ENCODE measurements around the gene ITPRIPL1. TPM values are rescaled to one million over a fixed set of nuclear protein-coding genes. Genes with fewer than 3 reads are reported as not detected.
A peak's percentile ranks its signal among the peaks of the same experiment; 100 is the strongest.

The ITPRIPL1 gene, protein sequence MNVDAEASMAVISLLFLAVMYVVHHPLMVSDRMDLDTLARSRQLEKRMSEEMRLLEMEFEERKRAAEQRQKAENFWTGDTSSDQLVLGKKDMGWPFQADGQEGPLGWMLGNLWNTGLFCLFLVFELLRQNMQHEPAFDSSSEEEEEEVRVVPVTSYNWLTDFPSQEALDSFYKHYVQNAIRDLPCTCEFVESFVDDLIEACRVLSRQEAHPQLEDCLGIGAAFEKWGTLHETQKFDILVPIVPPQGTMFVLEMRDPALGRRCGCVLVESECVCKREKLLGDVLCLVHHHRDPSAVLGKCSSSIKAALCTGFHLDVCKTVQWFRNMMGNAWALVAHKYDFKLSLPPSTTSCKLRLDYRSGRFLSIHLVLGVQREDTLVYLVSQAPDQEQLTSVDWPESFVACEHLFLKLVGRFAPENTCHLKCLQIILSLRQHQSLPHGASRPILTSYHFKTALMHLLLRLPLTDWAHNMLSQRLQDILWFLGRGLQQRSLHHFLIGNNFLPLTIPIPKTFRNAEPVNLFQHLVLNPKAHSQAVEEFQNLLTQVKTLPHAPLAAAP
- polyA plus RNA-seq (2013, experiment 1 of 2): 4.8 TPM
- polyA plus RNA-seq (2013, experiment 2 of 2): 4.3 TPM

DNA sequence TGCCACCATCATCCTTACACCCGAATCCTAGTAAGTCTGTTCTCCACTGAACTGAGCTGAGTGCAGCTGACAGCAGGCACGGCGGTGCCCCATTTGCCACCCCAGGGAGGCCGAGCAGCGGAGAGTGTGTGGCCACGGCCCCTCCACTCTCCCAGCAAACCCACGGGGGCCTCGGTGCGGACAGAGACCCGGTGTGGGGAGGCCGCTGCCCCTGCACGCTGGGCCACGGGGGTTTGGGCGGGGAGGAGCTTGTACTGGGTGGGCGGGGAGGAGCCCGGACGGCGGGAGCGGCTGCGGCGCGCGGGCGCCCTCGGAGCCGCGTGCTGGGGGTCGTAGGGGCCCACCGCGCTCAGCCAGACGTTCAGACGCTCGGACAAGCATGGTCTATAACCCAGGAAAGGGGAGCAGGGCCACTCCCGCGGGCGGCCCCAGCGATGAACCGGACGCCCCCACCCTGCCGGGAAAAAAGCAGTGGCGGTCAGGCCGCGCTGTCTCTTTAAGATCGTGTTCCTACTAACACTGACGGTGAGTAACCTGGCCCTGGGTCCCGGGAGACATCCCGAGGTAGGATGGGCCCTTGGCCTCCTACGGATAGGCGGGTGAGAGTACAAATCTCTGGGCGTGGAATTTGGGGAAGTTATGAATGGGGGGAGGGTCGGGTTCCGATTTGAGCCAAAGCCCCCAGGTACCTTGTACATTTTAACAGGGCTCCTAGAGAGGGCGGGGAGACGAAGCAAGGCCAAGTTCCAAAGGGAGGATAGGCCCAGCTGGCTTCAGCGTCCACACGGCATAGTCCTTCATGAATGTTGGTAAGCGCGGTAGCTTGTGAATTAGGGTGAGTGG is at the start of gene ITPRIPL1:
TSS of gene ITPRIPL1 (plus strand) at position 277 of the 843 bp plus-strand sequence. CDS start at position 800, 523 bp downstream.
- no peak within 1 kb of the TSS for H2BK12ac ChIP-seq (ENCODE audit: low read length)
- H4K91ac ChIP-seq (ENCODE audit: low read depth, low read length, poor library complexity): peak within 1 kb of the TSS; percentile 65
- H2BK15ac ChIP-seq (ENCODE audit: low read length): peak within 1 kb of the TSS; percentile 62
- H4K8ac ChIP-seq (ENCODE audit: low read depth, low read length): no peak within 1 kb of the TSS
- H3K4me3 ChIP-seq (ENCODE audit: low read length in 2 of 2): peak within 1 kb of the TSS in 1 of 2 donors; percentile 81
- WGBS, 2 donors (ENCODE audit: extremely low coverage in 2 of 2, insufficient read length in 2 of 2, insufficient replicate concordance in 1 of 2): no CpG with 5 or more reads among the region's 58 CpGs
- H2AK5ac ChIP-seq (ENCODE audit: low read depth, low read length): no peak within 1 kb of the TSS
- peak within 1 kb of the TSS; percentile 66 for H3K9ac ChIP-seq (ENCODE audit: low read depth, low read length, poor library complexity)
- peak within 1 kb of the TSS; percentile 93 for H3K18ac ChIP-seq (ENCODE audit: low read length)
- H3K14ac ChIP-seq (ENCODE audit: low read length): peak within 1 kb of the TSS; percentile 11
- no peak within 1 kb of the TSS for H3K27ac ChIP-seq (replicated peaks; ENCODE audit: low read length)
- H3K9me3 ChIP-seq (replicated peaks in 1 of 2; ENCODE audit: control insufficient read depth in 2 of 2, insufficient read depth in 1 of 2, low read depth in 1 of 2, low read length in 2 of 2): no peaks in the 10 kb centered on the region
- H2AFZ ChIP-seq (ENCODE audit: low read length): peak within 1 kb of the TSS; percentile 75
- H2BK5ac ChIP-seq (ENCODE audit: low read length): peak within 1 kb of the TSS; percentile 88
- DNase-seq (ENCODE audit: low spot score): no peak
- H2BK120ac ChIP-seq (ENCODE audit: low read depth, low read length): no peak within 1 kb of the TSS
- H3K36me3 ChIP-seq (replicated peaks in 1 of 2; ENCODE audit: control insufficient read depth in 2 of 2, insufficient read depth in 2 of 2, low read length in 2 of 2): peaks cover 0 to 4% of the 10 kb centered on the region in 2 donors
- H3K4ac ChIP-seq (ENCODE audit: low read length): no peak within 1 kb of the TSS
- peaks cover 0 to 33% (median 10%) of the 10 kb centered on the region in 3 experiments for H3K27me3 ChIP-seq (ENCODE audit: control insufficient read depth in 3 of 3, insufficient read depth in 3 of 3, low read depth in 1 of 3, low read length in 3 of 3)
- peaks cover 1% of the 10 kb centered on the region for H3K79me1 ChIP-seq (ENCODE audit: low read depth, low read length)
- H3K23ac ChIP-seq (ENCODE audit: low read depth, low read length, poor library complexity): peak within 1 kb of the TSS; percentile 83
- H3K4me2 ChIP-seq (ENCODE audit: insufficient read depth, low read length, poor library complexity, severe bottlenecking): peak within 1 kb of the TSS; percentile 93
- peaks cover 6 to 11% of the 10 kb centered on the region in 2 donors for H3K4me1 ChIP-seq (ENCODE audit: control insufficient read depth in 2 of 2, insufficient read depth in 1 of 2, low read depth in 1 of 2, low read length in 2 of 2)

DNA sequence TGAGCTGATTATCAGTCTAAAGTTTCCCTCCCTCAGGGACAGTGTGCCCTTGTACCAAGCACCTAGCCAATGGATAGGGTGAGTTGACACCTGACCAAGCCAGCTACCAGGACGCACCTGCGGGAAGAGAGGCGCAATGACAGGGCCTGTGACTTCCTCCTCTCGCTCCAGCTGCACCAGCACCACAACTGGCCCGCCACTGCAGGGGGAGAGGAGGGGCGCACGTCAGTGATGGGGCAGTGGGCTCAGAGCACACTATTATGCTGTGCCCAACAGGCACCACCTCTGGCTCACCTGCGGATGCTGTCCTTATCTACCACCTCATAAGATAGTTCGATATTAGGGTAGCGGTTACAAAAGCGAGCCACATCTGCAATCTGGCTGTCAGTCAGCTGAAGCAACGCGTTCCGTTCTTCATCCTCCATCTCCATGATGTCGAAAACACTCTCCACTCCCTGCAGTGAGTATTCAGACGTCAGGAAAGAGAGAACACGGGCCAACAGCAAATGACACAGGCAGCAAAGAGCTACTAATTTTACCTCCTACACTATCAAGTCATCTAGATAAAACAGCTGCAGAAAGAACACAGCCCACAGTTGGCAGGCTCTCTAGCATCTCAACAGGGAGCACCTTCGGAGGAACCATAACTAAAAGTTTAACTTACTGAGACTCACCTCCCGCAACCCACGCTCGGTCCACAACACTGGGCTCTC is 48.2 kb upstream of the ITPRIPL1 start:
- H3K27ac ChIP-seq (replicated peaks; ENCODE audit: low read length): no peak overlapping the region
- no peaks in the 10 kb centered on the region for H3K4me1 ChIP-seq (ENCODE audit: control insufficient read depth in 2 of 2, insufficient read depth in 1 of 2, low read depth in 1 of 2, low read length in 2 of 2)
- no peak overlapping the region for H2AFZ ChIP-seq (ENCODE audit: low read length)
- no peak overlapping the region for H3K14ac ChIP-seq (ENCODE audit: low read length)
- H2AK5ac ChIP-seq (ENCODE audit: low read depth, low read length): no peak overlapping the region
- no CpG with 5 or more reads among the region's 21 CpGs for WGBS, 2 donors (ENCODE audit: extremely low coverage in 2 of 2, insufficient read length in 2 of 2, insufficient replicate concordance in 1 of 2)
- H3K79me1 ChIP-seq (ENCODE audit: low read depth, low read length): no peaks in the 10 kb centered on the region
- no peaks in the 10 kb centered on the region for H3K27me3 ChIP-seq (ENCODE audit: control insufficient read depth in 3 of 3, insufficient read depth in 3 of 3, low read depth in 1 of 3, low read length in 3 of 3)
- no peak overlapping the region for H3K4me2 ChIP-seq (ENCODE audit: insufficient read depth, low read length, poor library complexity, severe bottlenecking)
- no peak overlapping the region for H4K91ac ChIP-seq (ENCODE audit: low read depth, low read length, poor library complexity)
- peak overlapping the region; percentile 34 for H2BK5ac ChIP-seq (ENCODE audit: low read length)
- no peak overlapping the region for H2BK120ac ChIP-seq (ENCODE audit: low read depth, low read length)
- no peak overlapping the region for H2BK15ac ChIP-seq (ENCODE audit: low read length)
- H3K18ac ChIP-seq (ENCODE audit: low read length): no peak overlapping the region
- H3K23ac ChIP-seq (ENCODE audit: low read depth, low read length, poor library complexity): peak overlapping the region; percentile 82
- no peak for DNase-seq (ENCODE audit: low spot score)
- peak overlapping the region; percentile 9 for H4K8ac ChIP-seq (ENCODE audit: low read depth, low read length)
- H3K4me3 ChIP-seq (ENCODE audit: low read length in 2 of 2): no peak overlapping the region
- H2BK12ac ChIP-seq (ENCODE audit: low read length): no peak overlapping the region
- H3K9ac ChIP-seq (ENCODE audit: low read depth, low read length, poor library complexity): no peak overlapping the region
- no peak overlapping the region for H3K4ac ChIP-seq (ENCODE audit: low read length)
- H3K9me3 ChIP-seq (replicated peaks in 1 of 2; ENCODE audit: control insufficient read depth in 2 of 2, insufficient read depth in 1 of 2, low read depth in 1 of 2, low read length in 2 of 2): no peaks in the 10 kb centered on the region
- peaks cover 58 to 95% of the 10 kb centered on the region in 2 donors for H3K36me3 ChIP-seq (replicated peaks in 1 of 2; ENCODE audit: control insufficient read depth in 2 of 2, insufficient read depth in 2 of 2, low read length in 2 of 2)

DNA sequence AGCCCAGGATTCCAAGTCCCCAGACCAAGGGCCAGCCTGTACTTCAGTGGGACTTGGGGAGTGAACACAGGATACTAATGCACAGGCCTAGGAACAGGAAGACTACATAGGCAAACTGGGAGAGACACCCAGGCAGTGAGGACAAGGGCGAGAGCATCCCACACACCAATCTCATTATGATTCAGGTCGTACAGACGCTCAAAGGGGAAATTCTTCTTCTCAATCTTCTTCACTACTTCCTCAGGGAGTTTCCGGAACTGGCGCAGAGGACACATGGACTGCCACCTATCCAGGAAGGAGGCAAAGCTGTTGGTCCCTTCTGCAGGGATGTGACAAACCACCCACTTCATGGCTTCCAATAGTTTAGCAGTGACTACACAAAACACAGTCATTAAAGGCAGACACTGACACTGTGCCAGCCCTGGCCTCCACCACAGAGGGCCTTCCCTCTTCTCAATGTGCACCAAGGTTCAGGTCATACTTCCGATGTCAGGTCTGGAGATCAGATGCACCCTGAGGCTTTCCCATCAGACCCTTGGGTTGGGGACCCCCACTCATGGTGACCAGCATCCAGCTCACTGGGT is 37.8 kb upstream of the ITPRIPL1 start:
- Histone ChIP-seq H2BK120ac (ENCODE audit: low read depth, low read length) (no peak overlapping the region), H3K79me1 (ENCODE audit: low read depth, low read length) (no peaks in the 10 kb centered on the region), H3K4me1 (ENCODE audit: control insufficient read depth in 2 of 2, insufficient read depth in 1 of 2, low read depth in 1 of 2, low read length in 2 of 2) (no peaks in the 10 kb centered on the region), H2BK15ac (ENCODE audit: low read length) (no peak overlapping the region), H3K27me3 (ENCODE audit: control insufficient read depth in 3 of 3, insufficient read depth in 3 of 3, low read depth in 1 of 3, low read length in 3 of 3) (no peaks in the 10 kb centered on the region), H4K8ac (ENCODE audit: low read depth, low read length) (no peak overlapping the region), H2AFZ (ENCODE audit: low read length) (no peak overlapping the region), H3K9ac (ENCODE audit: low read depth, low read length, poor library complexity) (no peak overlapping the region), H4K91ac (ENCODE audit: low read depth, low read length, poor library complexity) (no peak overlapping the region), H3K4me3 (ENCODE audit: low read length in 2 of 2) (no peak overlapping the region), H3K27ac (replicated peaks; ENCODE audit: low read length) (no peak overlapping the region), H3K4me2 (ENCODE audit: insufficient read depth, low read length, poor library complexity, severe bottlenecking) (no peak overlapping the region), H3K18ac (ENCODE audit: low read length) (no peak overlapping the region), H3K23ac (ENCODE audit: low read depth, low read length, poor library complexity) (no peak overlapping the region), H2BK12ac (ENCODE audit: low read length) (no peak overlapping the region), H3K4ac (ENCODE audit: low read length) (no peak overlapping the region), H3K14ac (ENCODE audit: low read length) (no peak overlapping the region), H3K36me3 (replicated peaks in 1 of 2; ENCODE audit: control insufficient read depth in 2 of 2, insufficient read depth in 2 of 2, low read length in 2 of 2) (peaks cover 91 to 99% of the 10 kb centered on the region in 2 donors), H3K9me3 (replicated peaks in 1 of 2; ENCODE audit: control insufficient read depth in 2 of 2, insufficient read depth in 1 of 2, low read depth in 1 of 2, low read length in 2 of 2) (no peaks in the 10 kb centered on the region), H2AK5ac (ENCODE audit: low read depth, low read length) (no peak overlapping the region), H2BK5ac (ENCODE audit: low read length) (no peak overlapping the region)
- WGBS, 2 donors (ENCODE audit: extremely low coverage in 2 of 2, insufficient read length in 2 of 2, insufficient replicate concordance in 1 of 2): no CpG with 5 or more reads among the region's 6 CpGs
- DNase-seq (ENCODE audit: low spot score): no peak

Measured in neuronal stem cell (in vitro differentiated cells).